ENCODE data around the gene HRH3. TPM values are rescaled to one million over a fixed set of nuclear protein-coding genes. Genes with fewer than 3 reads are reported as not detected.

Gene HRH3
- total RNA-seq, 3 donors from 2014 or later (not counting 1 experiment from before 2014, with no cell fraction given), result not detected

DNA sequence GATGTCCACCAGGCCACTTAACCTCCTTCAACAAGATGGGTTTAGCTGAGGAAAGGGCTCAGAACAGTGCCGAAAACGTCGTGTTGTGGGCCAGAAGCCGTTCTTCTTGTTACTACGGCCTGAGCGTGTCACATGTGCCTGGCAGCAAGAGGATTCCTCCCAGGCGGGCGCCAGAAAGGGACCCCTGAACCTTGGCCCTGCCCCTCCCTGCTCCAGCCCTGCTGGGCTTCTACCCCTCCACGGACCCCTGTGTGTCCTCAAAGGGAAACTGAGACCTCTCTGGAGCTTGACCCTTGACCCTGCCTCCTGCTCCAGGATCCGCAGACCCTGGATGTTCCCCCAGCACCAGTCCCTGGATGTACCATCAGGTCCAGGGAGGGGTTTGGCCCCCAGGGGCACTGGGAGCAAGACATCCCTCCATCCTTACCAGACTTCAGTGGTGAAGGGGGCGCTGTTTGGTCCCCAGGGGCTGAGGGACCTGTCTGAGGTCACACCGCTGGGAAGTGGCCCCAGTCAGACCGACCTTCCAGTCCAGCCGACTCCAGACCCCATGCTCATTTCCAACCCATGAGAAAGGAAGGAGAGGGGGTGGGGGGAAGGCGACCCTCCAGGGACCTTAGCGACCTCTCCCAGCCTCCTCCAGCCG lies 10.1 kb downstream of the HRH3 start:
- H3K36me3 ChIP-seq (ENCODE audit: control insufficient read depth, insufficient read depth, low read length), result no peaks in the 10 kb centered on the region
- H3K27me3 ChIP-seq (ENCODE audit: control insufficient read depth, insufficient read depth, low read length), result peaks cover 6% of the 10 kb centered on the region
- ATAC-seq, result no peak
- WGBS (ENCODE audit: insufficient coverage), result 72% methylated on average over 14 of the region's 17 CpGs
- no peaks in the 10 kb centered on the region for H3K4me1 ChIP-seq (ENCODE audit: control insufficient read depth, insufficient read depth, low read length)
- H3K4me3 ChIP-seq (ENCODE audit: low read length), result no peak overlapping the region
- no peak for DNase-seq
- Mint-ChIP-seq H3K36me3 (no peaks in the 10 kb centered on the region), H3K4me1 (no peaks in the 10 kb centered on the region), H3K27me3 (ENCODE audit: low read depth in 2 of 2) (peaks cover 0 to 3% of the 10 kb centered on the region in 2 donors), H3K9me3 (no peaks in the 10 kb centered on the region), H3K27ac (no peak overlapping the region), H3K4me3 (no peak overlapping the region)
- intact Hi-C loops (cut with micrococcal nuclease), result no loop called here
- no peak overlapping the region for H3K27ac ChIP-seq (ENCODE audit: low read length)
- H3K9me3 ChIP-seq (ENCODE audit: control insufficient read depth, insufficient read depth, low read length), result no peaks in the 10 kb centered on the region
- TF ChIP-seq, protein P1, sequence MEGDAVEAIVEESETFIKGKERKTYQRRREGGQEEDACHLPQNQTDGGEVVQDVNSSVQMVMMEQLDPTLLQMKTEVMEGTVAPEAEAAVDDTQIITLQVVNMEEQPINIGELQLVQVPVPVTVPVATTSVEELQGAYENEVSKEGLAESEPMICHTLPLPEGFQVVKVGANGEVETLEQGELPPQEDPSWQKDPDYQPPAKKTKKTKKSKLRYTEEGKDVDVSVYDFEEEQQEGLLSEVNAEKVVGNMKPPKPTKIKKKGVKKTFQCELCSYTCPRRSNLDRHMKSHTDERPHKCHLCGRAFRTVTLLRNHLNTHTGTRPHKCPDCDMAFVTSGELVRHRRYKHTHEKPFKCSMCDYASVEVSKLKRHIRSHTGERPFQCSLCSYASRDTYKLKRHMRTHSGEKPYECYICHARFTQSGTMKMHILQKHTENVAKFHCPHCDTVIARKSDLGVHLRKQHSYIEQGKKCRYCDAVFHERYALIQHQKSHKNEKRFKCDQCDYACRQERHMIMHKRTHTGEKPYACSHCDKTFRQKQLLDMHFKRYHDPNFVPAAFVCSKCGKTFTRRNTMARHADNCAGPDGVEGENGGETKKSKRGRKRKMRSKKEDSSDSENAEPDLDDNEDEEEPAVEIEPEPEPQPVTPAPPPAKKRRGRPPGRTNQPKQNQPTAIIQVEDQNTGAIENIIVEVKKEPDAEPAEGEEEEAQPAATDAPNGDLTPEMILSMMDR (IDR thresholded peaks at IDR 0.05), result no peak

DNA sequence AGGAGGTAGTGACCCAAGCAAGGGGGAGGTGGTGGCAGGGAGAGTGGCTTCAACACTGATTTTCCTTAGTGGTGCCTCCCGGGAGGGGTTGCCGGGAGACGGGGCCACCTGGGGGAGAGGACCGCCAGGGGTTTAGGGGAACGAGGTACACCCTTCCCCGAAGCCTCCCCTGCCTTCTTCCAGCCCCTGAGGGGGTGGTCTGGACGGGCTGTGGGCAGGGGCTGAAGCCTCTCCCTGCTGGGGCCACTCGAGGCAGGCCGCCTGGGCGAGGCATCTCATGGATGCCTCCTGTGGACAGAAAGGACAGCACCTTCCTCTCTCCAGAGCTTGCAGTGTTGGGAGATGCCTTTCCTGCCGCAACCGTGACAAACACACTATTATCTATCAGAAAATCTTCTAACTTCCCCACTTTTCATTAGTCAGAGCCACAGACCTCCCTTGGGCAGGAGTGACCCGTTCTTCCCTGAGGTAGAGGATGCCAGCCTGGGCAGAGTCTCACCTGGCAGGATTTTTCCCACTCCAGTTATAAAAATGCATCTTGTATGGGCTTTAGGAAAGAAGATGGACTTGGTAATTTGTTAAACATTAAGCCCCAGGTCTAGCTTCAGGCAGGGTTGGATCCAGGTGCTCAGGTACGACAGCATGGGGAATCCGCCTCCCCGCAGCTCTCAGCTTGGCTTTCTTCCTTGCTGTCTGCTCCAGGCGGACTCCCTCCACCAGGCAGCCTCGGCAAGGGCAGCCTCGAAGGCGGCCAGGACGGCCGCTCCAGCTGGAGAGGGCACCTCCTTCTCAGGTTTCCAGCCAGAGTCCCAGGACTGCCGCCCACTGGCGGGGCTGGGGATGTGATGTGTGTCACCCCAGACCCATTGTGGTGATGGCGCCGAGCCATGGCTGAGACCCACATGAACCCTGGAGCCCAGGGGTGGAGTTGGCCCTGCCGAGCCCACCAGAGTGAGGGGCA lies 11.0 kb downstream of the HRH3 start:
- no peaks in the 10 kb centered on the region for H3K4me1 Mint-ChIP-seq
- Histone ChIP-seq H3K9me3 (ENCODE audit: control insufficient read depth, insufficient read depth, low read length) (no peaks in the 10 kb centered on the region), H3K4me3 (ENCODE audit: low read length) (no peak overlapping the region), H3K4me1 (ENCODE audit: control insufficient read depth, insufficient read depth, low read length) (no peaks in the 10 kb centered on the region), H3K27me3 (ENCODE audit: control insufficient read depth, insufficient read depth, low read length) (peaks cover 6% of the 10 kb centered on the region), H3K36me3 (ENCODE audit: control insufficient read depth, insufficient read depth, low read length) (no peaks in the 10 kb centered on the region), H3K27ac (ENCODE audit: low read length) (no peak overlapping the region)
- 63% methylated on average over 27 of the region's 27 CpGs for WGBS (ENCODE audit: insufficient coverage)
- H3K36me3 Mint-ChIP-seq, result no peaks in the 10 kb centered on the region
- no peak overlapping the region for H3K27ac Mint-ChIP-seq
- H3K9me3 Mint-ChIP-seq, result no peaks in the 10 kb centered on the region
- TF ChIP-seq, protein P1 (IDR thresholded peaks at IDR 0.05), result no peak
- ATAC-seq (no peak), DNase-seq (no peak)
- H3K4me3 Mint-ChIP-seq, result no peak overlapping the region
- intact Hi-C loops (cut with micrococcal nuclease), result no loop called here
- H3K27me3 Mint-ChIP-seq (ENCODE audit: low read depth in 2 of 2), result peaks cover 0 to 3% of the 10 kb centered on the region in 2 donors

DNA sequence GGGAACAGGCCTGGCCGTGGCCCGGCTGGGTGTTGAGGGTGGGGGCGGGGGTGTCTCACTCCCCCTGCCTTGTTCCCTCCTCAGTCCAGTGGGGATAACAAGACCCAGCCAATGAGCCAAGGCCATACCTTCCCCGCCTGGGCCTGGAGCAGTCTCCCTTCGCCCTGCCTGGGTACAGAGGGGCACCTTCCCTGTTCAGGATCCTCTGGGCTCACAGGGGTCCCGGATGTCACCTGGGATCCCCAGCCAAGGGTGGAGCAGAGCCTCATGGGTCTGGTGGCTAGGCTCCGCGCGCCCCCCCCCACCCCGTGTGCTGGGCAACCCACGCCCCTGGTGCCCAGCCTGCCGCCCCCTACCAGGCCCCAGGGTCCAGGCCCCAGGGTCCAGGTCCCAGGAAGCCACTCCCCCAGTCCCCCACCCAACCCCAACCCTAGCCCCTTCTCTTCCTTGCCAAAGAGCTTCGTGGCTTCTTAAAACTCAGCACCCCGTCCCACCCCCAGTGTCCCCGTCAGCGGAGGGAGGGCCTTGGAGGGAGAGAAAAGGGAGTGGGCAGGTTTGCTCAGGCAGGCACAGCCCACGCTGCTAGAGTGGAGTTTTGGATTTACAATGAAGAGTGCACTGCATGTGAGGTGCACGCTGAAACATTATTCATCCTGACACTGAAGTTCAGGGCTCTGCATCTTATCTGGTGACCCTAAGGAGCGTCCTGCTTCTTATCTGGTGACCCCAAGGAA lies 11.8 kb downstream of the HRH3 start:
- Mint-ChIP-seq H3K9me3 (no peaks in the 10 kb centered on the region), H3K36me3 (no peaks in the 10 kb centered on the region), H3K4me1 (no peaks in the 10 kb centered on the region), H3K4me3 (no peak overlapping the region), H3K27ac (no peak overlapping the region), H3K27me3 (ENCODE audit: low read depth in 2 of 2) (no peaks in the 10 kb centered on the region)
- DNase-seq (no peak), ATAC-seq (no peak)
- H3K27ac ChIP-seq (ENCODE audit: low read length), result no peak overlapping the region
- no peaks in the 10 kb centered on the region for H3K4me1 ChIP-seq (ENCODE audit: control insufficient read depth, insufficient read depth, low read length)
- 91% methylated on average over 16 of the region's 19 CpGs for WGBS (ENCODE audit: insufficient coverage)
- TF ChIP-seq, protein P1 (IDR thresholded peaks at IDR 0.05), result no peak
- no peaks in the 10 kb centered on the region for H3K36me3 ChIP-seq (ENCODE audit: control insufficient read depth, insufficient read depth, low read length)
- no peaks in the 10 kb centered on the region for H3K9me3 ChIP-seq (ENCODE audit: control insufficient read depth, insufficient read depth, low read length)
- intact Hi-C loops (cut with micrococcal nuclease), result no loop called here
- H3K4me3 ChIP-seq (ENCODE audit: low read length), result no peak overlapping the region
- H3K27me3 ChIP-seq (ENCODE audit: control insufficient read depth, insufficient read depth, low read length), result peaks cover 6% of the 10 kb centered on the region

All from natural killer cell (primary cell).